NB4 (cell line): ENCODE results near the gene MLLT6.

Source experiments
- DNase-seq: peaks from one replicate; pipeline ENCODE4 v3.0.0; 2010; ENCODE audit warnings: low read depth
- H3K4me3 ChIP-seq: one replicate; pipeline ENCODE4 v1.5.1; 2011; ENCODE audit warnings: mild to moderate bottlenecking, low read depth, low read length, moderate library complexity
- CTCF ChIP-seq: IDR thresholded peaks from one replicate; pipeline ENCODE4 v1.5.1; 2012; ENCODE audit warnings: low read depth, low read length
- MAX ChIP-seq: IDR thresholded peaks from 2 replicates; pipeline ENCODE4 v1.6.1; 2011; ENCODE audit warnings: low read depth, low read length
- MYC ChIP-seq: IDR thresholded peaks from 2 replicates; pipeline ENCODE4 v1.6.1; 2011; ENCODE audit warnings: low read depth, low read length
- POLR2A ChIP-seq: IDR thresholded peaks from 2 replicates; pipeline ENCODE4 v1.6.1; 2011; ENCODE audit warnings: mild to moderate bottlenecking; ENCODE audit not compliant: insufficient read length; ENCODE audit errors: extremely low read depth

MLLT6 gene

GRCh38 chr17:38738007-38738662, 33.1 kb downstream of the MLLT6 start:
- H3K4me3 ChIP-seq: no peak overlapping the region
- DNase-seq: no peak
- TF ChIP-seq POLR2A (no peak), CTCF (no peak), MAX (no peak), MYC (no peak)

GRCh38 chr17:38738686-38739085, 33.6 kb downstream of the MLLT6 start:
- DNase-seq: no peak
- no peak overlapping the region for H3K4me3 ChIP-seq
- no peak for TF ChIP-seq MYC
- TF ChIP-seq CTCF: no peak
- no peak for TF ChIP-seq POLR2A
- no peak for TF ChIP-seq MAX

GRCh38 chr17:38739305-38739704, 34.2 kb downstream of the MLLT6 start:
- H3K4me3 ChIP-seq: no peak overlapping the region
- DNase-seq: no peak
- no peak for TF ChIP-seq MAX
- no peak for TF ChIP-seq POLR2A
- TF ChIP-seq MYC: no peak
- TF ChIP-seq CTCF: no peak

GRCh38 chr17:38740044-38740443, 35.0 kb downstream of the MLLT6 start:
- H3K4me3 ChIP-seq: no peak overlapping the region
- DNase-seq: no peak
- TF ChIP-seq MAX (no peak), MYC (no peak), CTCF (no peak), POLR2A (no peak)

- no peak for DNase-seq
- no peak overlapping the region for H3K4me3 ChIP-seq
- TF ChIP-seq CTCF (no peak), POLR2A (no peak), MAX (no peak), MYC (no peak)
These were observed 35.7 kb downstream of the MLLT6 start for GRCh38 chr17:38740806-38741205.

GRCh38 chr17:38741461-38741860, 36.4 kb downstream of the MLLT6 start:
- no peak overlapping the region for H3K4me3 ChIP-seq
- no peak for TF ChIP-seq MYC
- no peak for TF ChIP-seq MAX
- TF ChIP-seq POLR2A: no peak
- no peak for TF ChIP-seq CTCF
- no peak for DNase-seq
